Superior temporal gyrus (tissue), 1 donor: ENCODE data around the gene TIPIN.

Experiments
- DNase-seq: peaks from one replicate; pipeline ENCODE4 v3.0.0-alpha.2; 2016; ENCODE audit errors: extremely low spot score

The TIPIN gene

DNA sequence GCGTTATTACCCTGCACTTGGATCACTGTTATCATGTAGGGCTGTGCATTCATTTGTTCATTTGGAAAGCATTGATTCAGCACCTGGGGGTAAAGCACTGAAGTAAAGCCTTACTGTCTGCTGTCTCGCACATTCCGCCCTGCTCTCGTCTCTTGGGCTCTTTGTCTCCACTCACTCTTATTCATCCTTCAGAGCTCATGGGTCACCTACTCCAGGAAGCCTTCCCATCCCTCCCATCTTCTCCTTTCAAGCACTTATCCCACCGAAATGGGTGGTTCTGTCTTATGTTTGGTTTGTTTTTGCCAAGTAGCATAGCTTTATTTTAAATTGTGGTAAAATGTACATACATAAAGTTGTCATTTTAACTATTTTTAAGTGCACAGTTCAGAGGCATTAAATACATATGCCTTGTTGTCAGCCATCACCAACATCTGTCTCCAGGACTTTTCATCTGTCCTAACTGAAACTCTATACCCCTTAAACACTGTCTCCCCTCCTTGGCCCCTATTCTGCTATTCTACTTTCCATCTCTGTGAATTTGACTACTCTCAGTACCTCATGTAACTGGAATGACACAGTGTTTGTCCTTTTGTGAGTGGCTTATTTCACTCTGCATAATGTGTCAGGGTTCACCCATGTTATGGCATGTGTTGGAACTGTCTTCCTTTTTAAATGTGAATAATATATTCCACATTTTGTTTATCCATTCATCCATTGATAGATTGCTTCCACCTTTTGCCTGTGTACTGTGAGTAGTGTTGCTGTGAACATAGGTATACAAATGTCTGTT lies 53.8 kb downstream of the TIPIN start:
- DNase-seq = no peak

DNA sequence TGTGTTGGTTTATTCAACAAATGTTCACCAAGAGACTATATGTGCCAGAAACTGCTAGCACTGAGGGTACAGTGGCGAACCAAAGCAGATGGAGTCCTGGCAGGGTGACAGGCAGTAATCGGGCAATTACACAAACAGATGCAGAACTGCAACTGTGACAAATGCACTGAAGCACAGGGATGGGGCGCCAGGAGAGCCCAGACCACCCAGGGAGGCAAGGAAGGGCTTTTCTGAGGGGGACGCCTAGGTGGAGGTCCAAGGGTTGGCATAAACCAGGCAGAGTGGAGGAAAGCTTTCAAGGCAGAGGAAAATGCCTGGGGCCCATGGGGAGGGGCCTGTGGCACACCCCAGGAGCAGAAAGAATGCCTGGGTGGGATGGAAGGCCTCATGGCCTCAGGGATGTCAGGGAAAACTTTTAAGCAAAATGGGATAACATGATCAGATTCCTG lies 57.7 kb downstream of the TIPIN start:
- DNase-seq = no peak

DNA sequence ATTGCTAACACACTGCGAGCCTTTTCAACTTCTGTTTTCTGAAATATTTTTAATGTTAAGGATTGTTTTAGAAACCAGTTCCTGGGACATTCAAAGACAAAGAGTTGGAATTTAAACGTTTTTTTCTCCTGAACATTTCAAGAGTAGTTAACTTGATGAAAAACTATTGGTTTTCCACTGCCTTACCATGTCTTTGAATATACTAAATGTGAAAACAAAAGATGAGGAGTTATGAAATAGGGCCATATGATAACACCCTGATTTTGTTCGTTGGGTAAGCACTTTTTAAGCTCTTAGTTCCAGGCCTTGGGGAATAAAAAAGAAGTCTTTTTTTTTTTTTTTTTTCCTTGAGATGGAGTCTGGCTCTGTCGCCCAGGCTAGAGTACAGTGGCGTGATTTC lies 60.3 kb downstream of the TIPIN start:
- DNase-seq = no peak

DNA sequence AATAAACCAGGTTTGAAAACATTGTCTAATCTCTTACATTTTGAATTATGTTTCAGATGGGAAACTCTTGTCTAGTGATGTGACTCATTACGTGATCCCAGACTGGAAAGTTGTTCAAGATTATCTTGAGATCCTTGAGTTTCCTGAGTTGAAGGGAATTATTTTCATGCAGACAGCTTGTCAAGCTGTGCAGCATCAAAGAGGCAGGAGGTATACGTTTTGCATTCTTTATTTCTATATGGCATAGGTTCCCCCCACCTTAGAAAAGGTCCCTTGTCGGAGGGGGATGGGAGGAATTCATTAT lies 61.6 kb downstream of the TIPIN start:
- DNase-seq = no peak

- DNase-seq = peak; percentile 64
These were observed 62.1 kb downstream of the TIPIN start for GRCh38 chr15:66294157-66294931.

DNA sequence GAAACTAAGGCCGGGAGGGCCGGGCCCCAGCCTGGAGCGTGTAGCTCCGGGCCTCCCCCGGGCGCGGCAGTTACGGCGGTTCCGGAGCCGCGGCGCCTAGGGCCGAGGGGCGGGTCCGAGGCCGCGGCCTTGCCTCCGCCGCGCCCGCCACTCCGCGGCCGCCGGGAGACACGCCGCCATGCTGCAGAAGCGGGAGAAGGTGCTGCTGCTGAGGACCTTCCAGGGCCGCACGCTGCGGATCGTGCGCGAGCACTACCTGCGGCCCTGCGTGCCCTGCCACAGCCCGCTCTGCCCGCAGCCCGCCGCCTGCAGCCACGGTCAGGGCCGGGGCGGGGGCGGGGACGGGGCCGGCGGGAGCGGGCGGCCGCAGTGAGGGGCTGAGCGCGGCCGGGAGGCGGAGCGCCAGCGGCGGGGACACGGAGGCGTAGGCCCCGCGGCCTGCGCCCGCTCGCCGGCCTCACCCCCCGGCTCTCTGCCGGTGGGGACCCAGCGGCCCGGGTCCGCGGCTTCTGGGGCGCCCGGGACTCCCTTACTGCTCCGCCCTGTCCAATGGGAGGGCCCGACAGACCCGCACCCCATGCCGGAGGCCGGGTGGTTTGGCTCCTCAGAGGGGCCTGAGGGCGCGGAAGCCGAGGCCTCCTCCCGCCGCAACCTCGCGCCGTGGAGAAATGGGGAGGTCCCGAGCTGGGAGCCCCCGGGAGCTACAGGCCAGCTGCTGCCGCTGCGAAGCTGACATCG lies 62.9 kb downstream of the TIPIN start, which contains the start of gene DIS3L:
Gene DIS3L, plus strand, starts transcription at position 150 of the 738 bp plus-strand sequence. Its CDS starts 29 bp downstream, at position 179.
- peak; percentile 51 for DNase-seq

DNA sequence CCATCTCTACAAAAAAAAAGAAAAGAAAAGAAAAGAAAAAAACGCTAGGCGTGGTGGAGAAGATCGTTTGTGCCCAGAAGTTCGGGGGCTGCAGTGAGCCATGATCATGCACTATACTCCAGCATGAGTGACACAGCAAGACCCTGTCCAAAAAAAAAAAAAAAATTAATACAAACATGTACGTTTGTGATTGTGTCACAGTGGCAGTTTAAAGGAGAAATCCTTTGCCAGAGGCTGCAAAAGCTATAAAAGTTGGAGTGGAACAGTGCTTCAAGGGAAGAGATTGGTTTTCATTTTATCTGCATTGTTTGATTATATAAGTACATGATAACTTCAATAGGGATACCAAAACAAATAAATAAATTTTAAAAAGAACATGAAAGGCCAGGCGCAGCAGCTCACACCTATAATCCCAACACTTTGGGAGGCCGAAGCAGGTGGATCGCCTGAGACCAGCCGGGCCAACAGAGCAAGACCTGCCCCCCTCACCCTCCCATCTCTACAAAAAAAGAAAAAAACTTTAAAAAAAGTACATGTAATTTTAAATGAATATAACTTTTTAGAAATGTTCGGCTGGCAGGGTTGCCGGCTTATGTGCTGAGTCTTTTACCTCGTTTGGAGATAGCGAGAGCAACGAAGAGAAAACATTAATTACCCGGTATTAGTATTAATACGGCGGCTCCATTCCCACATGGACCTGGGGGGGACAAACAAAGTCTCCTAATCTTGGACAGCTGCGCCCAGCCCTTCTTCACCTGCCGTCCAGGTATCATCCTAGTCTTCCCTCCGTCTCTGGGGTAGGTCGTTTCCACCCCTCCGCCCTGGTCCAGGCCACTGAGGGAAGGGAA lies 63.7 kb downstream of the TIPIN start:
- no peak for DNase-seq

DNA sequence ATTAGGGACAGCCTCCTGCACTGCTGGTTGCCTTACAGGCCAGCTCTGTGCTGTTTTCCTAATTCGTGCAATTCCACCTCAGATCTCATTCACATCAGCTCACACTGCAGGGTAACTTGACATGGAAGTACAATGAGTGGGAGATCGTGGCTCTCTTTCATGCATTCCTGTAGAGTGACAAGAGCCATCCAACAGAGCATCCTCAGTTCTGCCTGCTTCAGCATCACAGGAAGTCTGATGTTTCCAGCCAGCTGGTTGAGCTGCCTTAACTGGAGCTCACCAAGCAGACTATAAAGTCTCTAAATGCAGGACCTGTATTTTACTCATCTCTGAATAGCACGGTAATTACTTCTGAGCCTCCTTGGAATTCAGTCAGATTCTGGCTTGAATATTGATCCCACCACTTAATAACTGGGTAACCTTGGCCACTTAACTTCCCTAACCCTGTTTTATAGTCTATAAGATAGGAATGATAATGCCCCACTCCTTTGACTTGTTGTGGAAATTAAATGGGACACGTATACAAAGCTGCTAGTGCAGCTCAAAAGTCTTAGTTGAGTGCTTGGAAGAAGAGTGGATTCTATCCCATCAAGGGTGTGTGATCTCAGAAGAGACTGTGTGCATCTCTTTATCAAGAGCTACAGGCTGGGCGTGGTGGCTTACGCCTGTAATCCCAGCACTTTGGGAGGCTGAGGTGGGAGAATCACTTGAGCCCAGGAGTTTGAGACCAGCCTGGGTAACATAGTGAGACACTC lies 64.5 kb downstream of the TIPIN start:
- peak; percentile 28 for DNase-seq

- DNase-seq = no peak
These were observed 66.0 kb downstream of the TIPIN start for GRCh38 chr15:66290518-66290917.

DNA sequence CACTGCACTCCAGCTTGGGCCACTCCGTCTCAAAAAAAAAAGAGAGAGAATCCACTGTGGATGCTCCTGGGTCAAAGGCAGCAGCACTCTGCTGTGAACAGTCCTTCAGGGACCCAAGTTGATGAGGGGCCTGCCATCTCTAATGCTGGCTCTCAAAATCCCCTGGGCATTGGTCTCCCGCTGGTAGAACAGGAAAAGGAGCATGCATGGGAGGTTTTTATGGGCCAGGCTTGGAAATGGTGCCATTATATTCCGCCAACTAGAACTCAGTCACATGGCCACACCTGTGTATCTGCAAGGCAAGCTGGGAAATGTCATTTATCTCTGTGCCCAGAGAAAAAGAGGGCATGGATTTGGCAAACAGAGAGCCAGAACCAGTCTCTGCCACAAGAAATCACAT lies 66.5 kb downstream of the TIPIN start:
- DNase-seq = no peak

- DNase-seq = no peak
These were observed 67.8 kb downstream of the TIPIN start for GRCh38 chr15:66288551-66289185.

DNA sequence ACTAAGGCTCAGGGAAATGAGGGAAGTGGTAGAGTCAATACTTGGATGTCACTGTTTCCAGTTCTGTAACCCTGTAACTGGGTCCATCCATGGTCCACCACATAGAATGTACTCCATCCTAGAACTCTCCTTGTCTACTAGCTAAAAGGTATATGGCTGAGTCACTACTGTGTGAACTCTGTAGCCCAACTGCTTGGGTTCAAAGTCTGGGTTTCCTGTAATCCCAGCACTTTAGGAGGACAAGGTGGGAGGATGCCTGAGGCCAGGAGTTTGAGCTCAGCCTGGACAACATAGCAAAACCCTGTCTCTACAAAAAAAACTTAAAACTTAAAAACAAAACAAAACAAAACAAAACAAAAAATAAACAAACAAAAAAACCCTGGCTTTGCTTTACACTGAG lies 68.4 kb downstream of the TIPIN start:
- no peak for DNase-seq

- peak; percentile 84 for DNase-seq
These were observed 68.9 kb downstream of the TIPIN start for GRCh38 chr15:66287461-66288057.
